Glomerular visceral epithelial cell (primary cell): Measurements from ENCODE around the gene ADM.

Source experiments
- DNase-seq: peaks from one replicate; pipeline ENCODE4 v3.0.0-alpha.2; 2016; ENCODE audit errors: extremely low spot score

Gene ADM

DNA sequence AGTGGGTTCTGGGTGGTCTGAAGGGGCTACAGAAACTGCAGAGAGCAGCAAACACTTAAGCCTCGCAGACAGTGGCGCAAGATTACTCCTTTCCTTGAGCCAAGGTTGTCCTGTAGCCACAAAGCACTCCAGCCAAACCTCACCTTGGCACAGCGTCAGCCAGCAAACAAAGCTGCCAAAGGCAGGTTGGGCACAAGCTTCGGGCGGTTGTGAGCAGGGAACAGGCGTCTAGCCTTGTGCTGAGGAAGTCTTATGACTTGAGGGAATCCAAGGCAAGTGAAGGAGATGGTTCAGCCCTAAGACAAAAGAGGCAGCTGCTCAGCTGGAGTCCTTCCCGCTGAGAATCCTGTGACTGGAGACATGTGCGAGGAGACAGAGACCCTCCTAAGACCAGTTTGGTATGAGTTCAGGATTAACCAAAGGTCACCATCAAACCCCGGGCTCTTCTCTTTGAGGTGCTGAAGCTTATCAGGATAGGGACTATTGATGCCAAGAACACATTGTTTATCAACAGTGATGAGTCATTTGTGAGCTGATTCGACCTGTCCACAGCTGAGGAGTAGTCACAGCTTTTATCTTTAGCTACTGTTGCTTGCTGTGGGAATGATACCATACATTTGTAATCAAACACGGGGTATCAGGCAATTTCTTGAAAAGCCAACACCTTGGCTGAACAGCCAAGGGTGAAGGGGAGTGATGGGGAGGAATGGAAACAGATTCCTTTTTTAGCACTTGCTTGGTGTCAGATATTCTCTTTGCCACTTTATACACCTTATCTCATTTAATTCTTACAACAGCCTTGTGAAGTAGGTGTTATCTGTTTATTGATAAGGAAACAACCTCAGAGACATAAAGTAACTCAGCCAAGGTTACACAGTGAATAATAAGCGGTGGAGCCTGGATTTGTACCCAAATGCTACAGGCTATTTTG lies 4.6 kb downstream of the ADM start:
- DNase-seq, result peak; percentile 62

GRCh38 chr11:10310301-10310841 lies 5.5 kb downstream of the ADM start:
- DNase-seq, result no peak

DNA sequence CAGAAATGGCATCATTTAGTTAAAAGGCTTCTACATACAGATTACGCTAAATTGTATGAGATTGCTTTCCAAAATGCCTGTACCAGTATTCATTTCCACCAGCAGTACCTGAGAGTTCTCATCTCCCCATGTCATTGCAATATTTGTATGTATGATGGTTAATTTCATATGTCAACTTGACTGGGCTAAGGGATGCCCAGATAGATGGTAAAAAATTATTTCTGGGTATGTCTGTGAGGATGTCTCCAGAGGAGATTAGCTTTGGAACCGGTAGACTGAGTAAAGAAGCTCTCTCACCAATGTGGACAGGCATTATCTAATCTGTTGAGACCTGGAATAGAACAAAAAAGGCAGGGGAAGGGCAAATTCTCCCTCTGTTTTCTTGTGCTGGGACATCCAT lies 6.9 kb downstream of the ADM start:
- no peak for DNase-seq

- DNase-seq, result peak; percentile 47
These were observed 9.6 kb downstream of the ADM start for GRCh38 chr11:10314199-10315072.

- no peak for DNase-seq
These were observed 10.2 kb downstream of the ADM start for GRCh38 chr11:10315083-10315482.

DNA sequence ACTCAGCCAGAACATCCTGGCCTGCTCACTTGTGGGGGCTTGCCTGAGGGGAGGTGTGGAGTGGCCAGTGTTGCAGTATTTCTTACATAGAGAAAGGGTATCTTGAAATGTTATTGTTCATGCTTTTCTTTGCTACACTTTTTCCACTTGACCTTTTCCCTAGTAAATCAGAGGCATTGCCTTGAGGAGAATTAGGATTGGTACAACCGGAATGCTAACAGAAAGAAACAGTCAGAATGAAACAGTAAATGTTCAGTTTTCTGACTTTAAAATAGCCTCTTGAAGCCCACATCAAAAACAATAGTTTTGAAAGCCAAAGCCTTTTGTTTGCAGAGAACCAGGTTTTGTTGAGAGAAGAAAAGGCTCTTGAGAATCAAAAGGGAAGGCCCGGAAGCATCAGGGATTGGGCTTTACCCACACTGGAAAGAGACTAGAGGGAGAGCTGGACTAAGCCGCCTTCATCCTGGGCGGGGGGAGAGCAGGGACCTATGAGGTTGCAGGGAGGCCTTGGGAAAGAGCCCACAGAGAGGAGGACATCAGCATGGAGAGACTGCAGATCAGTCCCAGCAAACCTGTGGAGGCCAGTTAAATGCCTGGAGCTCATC lies 12.4 kb downstream of the ADM start:
- no peak for DNase-seq

DNA sequence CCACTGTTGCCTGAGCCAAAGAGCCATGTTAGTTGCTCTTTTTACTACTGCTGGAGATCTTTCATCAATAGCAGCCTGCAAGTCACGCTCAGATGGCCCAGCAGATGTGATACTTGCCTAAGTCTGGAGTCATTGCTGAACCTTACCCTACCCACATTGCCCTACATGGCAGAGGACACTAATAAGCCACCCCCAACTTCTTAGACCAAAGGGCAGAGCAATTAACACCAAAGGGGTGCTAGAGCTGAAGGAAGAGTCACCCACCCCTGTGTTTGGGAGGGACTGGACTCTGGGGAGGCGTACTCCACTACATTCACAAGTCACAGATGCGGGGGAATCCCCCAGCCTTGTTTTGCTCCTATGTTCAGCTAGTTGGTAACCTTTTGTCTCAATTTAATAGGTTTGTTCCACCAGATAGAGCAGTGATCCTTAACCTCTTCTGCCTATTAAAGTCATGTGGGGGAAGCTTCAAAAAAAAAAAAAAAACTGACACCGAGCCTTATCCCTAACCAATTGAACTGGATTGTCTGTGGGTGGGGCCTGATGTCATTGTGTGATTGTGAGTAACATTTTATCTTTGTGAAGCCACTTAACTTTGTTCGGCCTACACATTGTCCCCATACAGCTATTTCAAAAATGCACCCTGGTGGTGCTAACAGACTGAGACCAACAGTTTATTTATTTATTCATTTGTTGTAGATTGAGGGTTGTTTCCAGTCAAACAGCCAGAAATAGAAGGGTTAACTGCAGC lies 13.1 kb downstream of the ADM start:
- no peak for DNase-seq

GRCh38 chr11:10318527-10318802 lies 13.6 kb downstream of the ADM start:
- DNase-seq, result no peak

DNA sequence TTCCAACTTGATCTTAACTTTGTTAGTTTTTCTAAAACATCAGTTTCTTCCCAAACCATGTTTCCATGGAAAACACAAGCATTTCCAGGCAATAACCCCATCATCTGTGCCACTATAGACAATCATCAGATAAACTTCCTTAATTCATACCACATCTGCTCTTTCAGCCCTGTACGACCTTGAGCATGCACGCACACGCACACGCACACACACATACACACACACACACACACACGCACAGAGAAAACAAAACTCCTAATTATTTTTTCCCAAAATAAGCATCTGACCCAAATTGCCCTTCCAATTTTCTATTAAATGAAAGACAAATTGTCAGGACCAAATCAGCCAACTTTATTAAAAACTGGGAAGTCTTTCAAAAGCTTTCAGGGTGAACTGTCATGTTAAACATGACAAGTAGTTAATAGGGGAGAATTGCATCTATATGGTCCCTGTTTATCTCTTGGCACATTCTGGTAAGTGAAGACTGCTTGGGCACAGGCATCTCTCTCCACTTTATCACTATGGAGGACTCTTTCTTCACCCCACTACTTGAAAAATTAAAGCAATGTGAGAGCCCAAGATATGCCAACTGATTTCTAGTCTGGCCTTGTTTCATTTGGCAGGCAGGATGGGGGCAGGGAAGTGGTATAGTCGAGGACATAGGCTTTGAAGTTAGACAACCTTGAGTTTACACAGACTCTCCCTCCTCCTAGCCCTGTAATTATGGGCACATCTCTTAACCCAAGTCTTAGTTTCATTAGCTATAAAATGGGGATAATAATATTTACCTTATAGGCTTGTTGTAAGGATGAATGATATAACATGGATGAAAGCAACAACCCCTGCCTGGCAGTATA lies 15.1 kb downstream of the ADM start:
- no peak for DNase-seq

- no peak for DNase-seq
These were observed 16.0 kb downstream of the ADM start for GRCh38 chr11:10320736-10321465.

DNA sequence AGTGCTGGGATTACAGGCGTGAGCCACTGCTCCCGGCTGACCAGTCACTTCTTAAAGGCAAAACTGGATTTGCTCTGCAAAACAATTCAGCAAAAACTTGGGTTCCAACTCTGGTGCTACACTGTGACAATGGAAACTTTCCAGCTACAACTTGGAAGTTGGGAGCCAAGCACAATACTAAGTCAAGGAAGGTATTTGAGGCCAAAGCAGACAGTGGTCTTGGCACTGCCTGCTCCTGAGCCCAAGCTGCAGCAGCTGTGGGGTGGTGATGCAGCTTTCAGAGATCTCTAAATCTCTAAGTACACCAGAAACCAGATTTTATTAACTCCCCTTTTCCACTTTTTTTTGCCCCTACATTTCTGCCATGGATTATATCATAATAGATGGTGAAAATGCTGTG lies 17.5 kb downstream of the ADM start:
- no peak for DNase-seq

DNA sequence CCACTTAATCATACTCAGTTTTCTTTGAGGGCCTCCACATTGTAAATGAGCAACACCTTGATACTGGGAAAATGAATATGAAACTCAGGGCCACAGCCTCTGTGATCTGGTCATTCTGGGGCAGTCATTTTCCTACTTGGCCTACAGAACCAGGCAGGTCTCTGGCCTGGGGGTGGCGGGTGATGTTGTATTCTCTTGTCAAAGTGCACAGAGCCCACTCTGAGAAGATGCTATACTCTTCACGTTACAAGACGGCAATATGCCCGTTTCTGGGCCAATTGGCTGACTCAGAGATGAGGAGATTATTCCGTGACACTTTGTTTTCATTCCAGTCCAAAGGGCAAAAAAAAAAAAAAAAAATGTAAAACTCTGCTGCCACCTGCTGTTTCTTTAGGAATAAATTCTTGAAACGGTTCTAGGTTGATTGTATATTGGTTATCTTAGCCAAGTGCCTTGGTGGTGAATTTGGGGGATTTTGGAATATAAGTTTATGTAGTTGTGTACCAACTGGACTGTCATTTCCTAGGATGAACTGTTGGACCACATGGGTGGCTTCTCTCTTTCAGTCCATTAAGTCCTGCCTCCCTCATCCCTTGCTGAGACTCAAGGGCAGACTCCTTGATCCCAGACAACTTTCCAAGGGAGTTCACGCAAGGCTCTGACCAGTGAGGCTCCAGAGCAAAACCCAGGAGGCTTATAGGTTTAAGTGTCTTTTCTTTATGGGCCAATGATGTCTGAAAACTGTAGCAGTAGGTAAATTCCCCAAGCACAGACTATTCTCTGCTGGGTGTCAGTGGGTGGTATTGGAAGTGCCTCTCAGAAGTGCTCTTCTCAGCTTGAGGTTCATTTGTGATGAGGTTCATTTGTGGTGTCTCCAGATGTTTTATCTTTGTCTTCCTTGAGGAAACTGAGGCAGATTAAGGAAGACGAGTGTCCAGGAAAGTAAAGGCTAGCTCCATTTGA lies 18.2 kb downstream of the ADM start:
- peak; percentile 72 for DNase-seq

GRCh38 chr11:10323793-10324170 lies 18.9 kb downstream of the ADM start:
- no peak for DNase-seq

DNA sequence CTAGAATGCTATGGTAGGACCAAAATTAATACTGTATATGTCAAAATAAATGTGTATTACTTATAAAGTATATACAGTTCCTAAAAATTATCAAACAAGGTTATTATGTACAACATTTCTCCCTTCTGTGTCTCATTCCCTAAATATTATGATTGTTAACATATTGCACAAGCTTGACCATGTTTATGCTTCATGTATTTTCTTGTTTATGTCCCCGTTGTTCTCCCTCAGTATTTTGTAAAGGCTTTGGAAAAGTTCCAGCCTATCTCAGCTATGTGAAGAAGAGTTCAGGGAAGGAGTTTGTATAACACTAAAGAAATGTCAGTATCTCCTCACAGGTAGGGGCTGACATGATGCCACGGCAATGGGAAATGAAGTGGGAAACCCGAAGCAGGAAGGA lies 19.6 kb downstream of the ADM start:
- DNase-seq, result no peak

- DNase-seq, result peak; percentile 53
These were observed 20.6 kb downstream of the ADM start for GRCh38 chr11:10325277-10326011.

DNA sequence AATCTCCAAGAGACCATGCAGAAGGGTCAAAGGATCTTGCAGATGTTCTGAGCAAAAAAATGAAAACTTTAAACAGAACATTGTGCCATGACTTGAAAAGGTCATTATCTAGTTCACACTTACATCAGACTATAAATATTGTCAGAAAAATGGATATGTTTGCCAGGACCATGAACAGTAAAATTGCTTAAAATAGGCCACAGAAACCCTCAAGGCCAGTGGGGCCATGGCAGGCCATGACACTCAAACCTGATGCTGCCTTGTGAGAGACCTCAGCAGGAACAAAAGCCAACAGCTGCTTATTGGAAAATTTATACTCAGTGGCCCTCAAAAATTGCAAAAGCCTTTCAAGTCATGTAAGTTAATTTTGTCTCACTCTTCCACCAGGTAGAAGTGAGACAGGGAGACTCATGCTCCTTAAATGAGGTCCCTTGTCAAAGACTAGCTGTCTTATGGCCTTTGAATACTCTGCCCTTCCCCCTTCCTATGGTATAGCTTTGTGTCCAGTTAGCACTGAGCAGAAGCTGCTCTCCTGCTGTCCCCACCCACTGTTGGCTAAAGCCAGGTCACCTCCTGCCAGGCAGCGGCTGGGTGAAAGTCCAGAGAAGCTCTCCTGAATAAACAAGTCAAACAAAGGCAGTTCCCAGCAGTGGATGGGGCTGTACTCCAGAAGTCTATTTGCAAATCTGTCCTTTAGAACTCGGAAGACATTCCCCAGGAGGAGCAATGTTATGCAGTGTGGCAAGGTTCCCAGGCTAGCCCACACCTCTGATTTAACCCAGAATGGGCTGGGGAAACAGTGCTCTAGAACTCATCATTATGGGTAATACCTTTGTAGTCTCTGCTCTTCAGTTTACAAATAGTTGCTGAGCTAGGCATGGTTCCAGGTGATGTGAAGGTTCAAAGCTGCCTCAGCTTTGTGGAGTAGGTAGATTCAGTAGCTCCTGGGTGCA lies 21.4 kb downstream of the ADM start:
- DNase-seq, result no peak

GRCh38 chr11:10327254-10327653 lies 22.4 kb downstream of the ADM start:
- no peak for DNase-seq
